ENCODE results near the gene LENG8. TPM values are rescaled to one million over a fixed set of nuclear protein-coding genes. Genes with fewer than 3 reads are reported as not detected.

LENG8 gene
- total and polyA plus RNA-seq, 2 of the 8 experiments (the other 6 are each of a cell fraction or from before 2014, with no cell fraction given) = 62.2 to 108 TPM

DNA sequence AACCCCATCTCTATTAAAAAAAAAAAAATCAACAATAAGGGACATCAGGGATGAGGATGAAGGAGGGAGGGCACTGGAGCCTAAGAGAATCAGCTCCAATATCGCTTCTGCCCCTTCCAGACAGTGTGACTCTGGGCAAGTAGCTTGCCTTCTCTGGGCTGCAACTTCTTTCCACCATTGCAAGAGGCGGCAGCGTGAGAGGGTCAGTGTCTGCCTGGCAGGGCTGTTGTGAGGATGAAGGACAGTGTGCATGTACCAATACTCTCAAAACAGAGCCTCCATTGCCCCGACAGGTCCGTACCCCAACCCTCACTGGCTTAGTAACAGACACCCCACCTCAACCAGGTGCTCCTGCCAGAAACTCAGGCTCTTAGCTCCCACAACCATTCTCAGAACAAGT is 15.3 kb upstream of the LENG8 start (continued):
- TF ChIP-seq EP300 (IDR thresholded peaks at IDR 0.05; ENCODE audit: borderline replicate concordance in 1 of 2, low read depth in 2 of 2, low read length in 2 of 2) = no peak

Data from H1 (cell line).